Left ventricle myocardium inferior (tissue), 1 donor: ENCODE results near the gene ANKS1B. TPM values are rescaled to one million over a fixed set of nuclear protein-coding genes. Genes with fewer than 3 reads are reported as not detected.
A peak's percentile ranks its signal among the peaks of the same experiment; 100 is the strongest.

Source experiments
- DNase-seq: peaks from one replicate; pipeline ENCODE4 v3.0.0-alpha.2; 2020
- H3K27ac ChIP-seq: fragments of 200-600 bp; replicated peaks from 2 replicates; pipeline ENCODE4 v1.8.0; 2021
- H3K27me3 ChIP-seq: fragments of 200-600 bp; 2 replicates; pipeline ENCODE4 v1.8.0; 2021; ENCODE audit warnings: low read depth
- H3K36me3 ChIP-seq: fragments of 200-600 bp; 2 replicates; pipeline ENCODE4 v1.8.0; 2021
- H3K4me1 ChIP-seq: fragments of 200-600 bp; 2 replicates; pipeline ENCODE4 v1.8.0; 2021
- H3K4me3 ChIP-seq: fragments of 200-600 bp; 2 replicates; pipeline ENCODE4 v1.8.0; 2021; ENCODE audit warnings: mild to moderate bottlenecking, moderate library complexity
- H3K9me3 ChIP-seq: fragments of 200-600 bp; replicated peaks from 2 replicates; pipeline ENCODE4 v1.8.0; 2021
- CTCF ChIP-seq: fragments of 200-600 bp; IDR thresholded peaks from 2 replicates; pipeline ENCODE4 v1.8.0; 2021; ENCODE audit warnings: antibody characterized with exemption, mild to moderate bottlenecking, borderline replicate concordance
- intact Hi-C: fragments of 100-400 bp; cut with micrococcal nuclease; formaldehyde crosslinking; loops from one replicate; pipeline ENCODE4 v1.11.0; 2022
- total RNA-seq: library from RNA; stranded (reverse); fragmentation: NEBNext Ultra II Directional; extraction: Animal tissue kit (Norgen Biotek cat#: 25700); gene quantifications from one replicate; pipeline ENCODE4 v1.2.1, GENCODE V29; 2021
- donor health status: DM: no; HTN: yes; CAD: no; lungs with severe emphysema.

ANKS1B gene
- total RNA-seq, 1 donor from 2014 or later: 1.6 TPM

- H3K36me3 ChIP-seq: no peaks in the 10 kb centered on the region
- no peaks in the 10 kb centered on the region for H3K4me1 ChIP-seq
- H3K27me3 ChIP-seq: no peaks in the 10 kb centered on the region
- no peak overlapping the region for H3K27ac ChIP-seq
- intact Hi-C loops: no loop called here
- TF ChIP-seq CTCF: no peak
- no peak for DNase-seq
- H3K4me3 ChIP-seq: no peak overlapping the region
- no peaks in the 10 kb centered on the region for H3K9me3 ChIP-seq
Measured at GRCh38 chr12:99265648-99266047, 719.1 kb downstream of the ANKS1B start.

- TF ChIP-seq CTCF: no peak
- DNase-seq: no peak
- no peaks in the 10 kb centered on the region for H3K36me3 ChIP-seq
- no peaks in the 10 kb centered on the region for H3K9me3 ChIP-seq
- H3K27ac ChIP-seq: no peak overlapping the region
- intact Hi-C loops: no loop called here
- H3K4me3 ChIP-seq: no peak overlapping the region
- peaks cover 10% of the 10 kb centered on the region for H3K4me1 ChIP-seq
- H3K27me3 ChIP-seq: no peaks in the 10 kb centered on the region
Measured at GRCh38 chr12:99261256-99261655, 723.5 kb downstream of the ANKS1B start.

DNA sequence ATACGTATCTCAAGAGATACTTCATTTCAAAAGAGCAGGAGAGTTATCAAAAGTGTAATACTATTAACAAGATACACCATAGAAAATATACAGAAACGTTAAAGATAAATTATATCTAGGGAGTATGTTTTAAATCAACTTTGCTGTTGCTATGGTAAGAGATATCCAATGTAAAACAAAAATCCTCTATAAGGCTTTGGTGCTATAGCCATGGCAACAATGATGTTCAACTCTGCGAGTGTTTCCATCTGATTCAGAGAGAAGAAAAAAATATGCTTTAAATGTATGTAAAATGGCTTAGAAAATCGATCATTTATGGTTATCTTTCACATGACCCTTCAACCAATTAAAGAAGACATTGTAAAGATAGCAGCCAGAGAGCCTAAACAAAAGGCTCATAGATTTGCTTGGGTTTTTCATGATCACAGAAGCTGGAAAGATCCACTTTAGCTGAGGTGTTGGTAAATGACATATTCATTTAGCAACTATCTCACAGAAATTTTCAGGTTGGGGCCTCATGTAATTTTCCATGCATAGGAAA lies 724.2 kb downstream of the ANKS1B start:
- H3K4me1 ChIP-seq: peaks cover 10% of the 10 kb centered on the region
- no peaks in the 10 kb centered on the region for H3K36me3 ChIP-seq
- no peaks in the 10 kb centered on the region for H3K9me3 ChIP-seq
- TF ChIP-seq CTCF: no peak
- H3K4me3 ChIP-seq: no peak overlapping the region
- DNase-seq: no peak
- H3K27me3 ChIP-seq: no peaks in the 10 kb centered on the region
- no peak overlapping the region for H3K27ac ChIP-seq
- intact Hi-C loops: no loop called here

- Histone ChIP-seq H3K4me3 (peak overlapping the region; percentile 7), H3K4me1 (peaks cover 10% of the 10 kb centered on the region), H3K36me3 (no peaks in the 10 kb centered on the region), H3K27ac (peak overlapping the region; percentile 4), H3K9me3 (no peaks in the 10 kb centered on the region), H3K27me3 (no peaks in the 10 kb centered on the region)
- intact Hi-C loops: no loop called here
- no peak for DNase-seq
- no peak for TF ChIP-seq CTCF
Measured at GRCh38 chr12:99259040-99259934, 725.4 kb downstream of the ANKS1B start.

DNA sequence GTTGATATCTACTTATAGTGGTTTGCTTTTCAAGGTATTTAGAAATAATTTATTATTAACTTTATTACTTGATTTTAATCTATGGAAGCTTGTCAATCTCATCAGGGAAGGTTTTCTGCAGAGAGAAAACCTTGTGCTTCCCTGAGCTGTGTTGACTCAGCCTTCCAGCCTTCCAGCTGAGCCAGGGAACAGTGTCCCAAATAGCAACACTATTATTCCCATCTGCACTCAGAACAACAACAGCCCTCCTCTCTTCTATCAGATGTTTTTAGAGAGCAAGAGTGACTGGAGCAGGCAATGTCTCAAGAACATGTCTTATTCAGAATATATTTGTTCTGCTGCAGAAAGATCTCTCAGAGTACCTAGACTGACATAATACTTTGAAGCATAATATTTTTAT lies 727.1 kb downstream of the ANKS1B start:
- H3K36me3 ChIP-seq: no peaks in the 10 kb centered on the region
- no peak overlapping the region for H3K4me3 ChIP-seq
- TF ChIP-seq CTCF: no peak
- peaks cover 10% of the 10 kb centered on the region for H3K4me1 ChIP-seq
- no peak overlapping the region for H3K27ac ChIP-seq
- no peaks in the 10 kb centered on the region for H3K27me3 ChIP-seq
- intact Hi-C loops: no loop called here
- no peak for DNase-seq
- H3K9me3 ChIP-seq: no peaks in the 10 kb centered on the region
